ENCODE measurements around the gene PRSS27.

PRSS27 gene

DNA sequence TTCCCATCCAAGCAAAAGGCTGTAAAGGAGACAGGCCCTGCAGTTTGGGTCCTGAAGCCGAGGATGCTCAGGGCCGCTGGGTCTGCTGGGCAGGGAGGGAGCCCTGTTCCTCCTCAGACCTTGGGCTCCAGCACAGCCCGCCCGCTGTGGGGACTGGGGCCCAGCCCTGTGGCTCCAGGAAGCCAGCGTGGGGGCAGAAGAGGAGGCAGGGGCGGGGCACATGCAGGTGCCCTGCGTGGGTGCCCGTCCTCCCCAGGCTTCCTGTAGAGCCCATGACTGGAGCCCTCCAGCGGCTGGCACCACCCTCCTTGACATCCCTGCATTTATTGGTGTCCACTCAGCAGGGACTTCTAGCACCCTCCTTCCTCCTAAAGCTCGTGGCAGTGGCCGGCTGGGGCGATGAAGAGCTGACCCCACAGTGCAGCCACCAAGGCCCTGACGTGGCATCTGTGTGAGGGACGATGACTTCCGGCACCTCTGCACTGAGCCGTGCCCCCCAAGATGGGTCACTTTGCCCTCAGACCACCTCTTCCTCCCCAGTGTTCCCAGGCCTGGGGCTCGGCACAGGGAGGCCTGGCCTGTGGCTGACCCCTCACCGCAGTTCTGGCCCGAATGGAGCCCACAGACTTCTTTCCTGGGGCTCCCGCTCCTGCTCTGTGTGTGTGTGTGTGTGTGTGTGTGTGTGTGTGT, 9.9 kb downstream of the PRSS27 start:
- DNase-seq (ENCODE audit: low read depth in 1 of 2, low spot score in 1 of 2): no peak

DNA sequence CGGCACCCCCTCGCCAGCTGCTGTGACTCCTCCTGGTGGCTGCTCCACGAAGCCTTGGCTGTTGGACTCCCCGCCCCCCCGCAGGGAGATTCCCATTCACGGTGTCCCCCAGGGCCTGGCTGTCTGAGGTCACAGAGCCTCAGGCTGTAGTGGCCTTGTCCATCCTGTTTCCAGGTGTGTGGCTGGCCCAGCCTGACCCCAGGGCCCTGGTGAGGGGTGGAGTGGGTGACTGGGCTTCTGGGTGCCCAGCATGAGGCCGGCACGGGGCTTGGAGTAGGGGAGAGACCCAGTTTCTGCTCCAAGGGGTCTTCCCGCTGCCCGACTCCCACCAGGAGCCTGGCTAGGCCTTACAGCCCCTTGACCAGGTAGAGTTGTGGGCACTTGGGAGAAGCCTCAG, 10.4 kb downstream of the PRSS27 start:
- no peak for DNase-seq (ENCODE audit: low read depth in 1 of 2, low spot score in 1 of 2)

DNA sequence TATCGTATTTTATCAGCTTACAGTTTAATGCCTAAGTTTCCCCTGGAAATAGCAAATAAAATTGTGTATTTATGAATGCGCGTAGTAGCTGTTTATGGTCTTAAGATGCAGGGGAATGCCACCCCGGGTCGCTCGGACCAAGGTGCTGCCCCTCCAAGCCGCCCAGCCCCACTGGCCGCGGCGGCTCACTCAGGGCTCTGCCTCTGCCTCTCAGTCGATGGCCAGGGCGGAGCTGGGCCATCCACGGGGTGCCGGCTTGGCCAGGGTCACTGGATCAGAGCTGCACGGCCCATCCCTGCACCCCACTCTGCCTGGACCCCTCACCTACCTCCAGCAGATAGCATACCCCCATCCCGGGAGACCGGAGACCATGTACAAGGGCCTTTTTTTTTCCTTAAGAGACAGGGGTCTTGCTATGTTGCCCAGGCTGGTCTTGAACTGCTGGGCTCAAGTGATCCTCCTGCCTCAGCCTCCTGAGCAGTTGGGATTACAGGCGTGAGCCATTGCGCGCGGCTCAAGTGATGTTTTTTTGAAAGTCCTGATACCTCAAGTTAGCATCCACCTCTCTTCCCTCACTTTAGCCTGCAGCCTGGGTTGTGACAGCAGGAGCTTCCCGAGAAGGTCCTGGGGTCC, 11.0 kb downstream of the PRSS27 start:
- DNase-seq (ENCODE audit: low read depth in 1 of 2, low spot score in 1 of 2): no peak

DNA sequence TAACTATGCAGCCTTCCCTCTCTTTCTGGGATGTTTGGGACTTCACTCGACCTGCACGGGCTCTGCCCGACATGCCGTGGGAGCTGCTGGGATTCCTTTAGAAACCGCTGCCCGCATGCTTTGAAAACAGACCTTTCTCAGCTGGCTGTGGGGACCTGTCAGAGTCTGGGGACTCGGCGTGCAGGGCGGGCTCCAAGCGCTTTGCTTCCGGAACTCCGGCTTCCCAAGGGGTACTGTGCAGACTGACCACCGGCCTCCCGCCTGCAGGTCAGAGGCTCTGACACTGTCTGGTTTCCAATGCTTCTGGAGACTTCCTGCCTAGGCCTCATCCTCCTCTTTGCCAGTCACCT, 11.8 kb downstream of the PRSS27 start:
- no peak for DNase-seq (ENCODE audit: low read depth in 1 of 2, low spot score in 1 of 2)

DNA sequence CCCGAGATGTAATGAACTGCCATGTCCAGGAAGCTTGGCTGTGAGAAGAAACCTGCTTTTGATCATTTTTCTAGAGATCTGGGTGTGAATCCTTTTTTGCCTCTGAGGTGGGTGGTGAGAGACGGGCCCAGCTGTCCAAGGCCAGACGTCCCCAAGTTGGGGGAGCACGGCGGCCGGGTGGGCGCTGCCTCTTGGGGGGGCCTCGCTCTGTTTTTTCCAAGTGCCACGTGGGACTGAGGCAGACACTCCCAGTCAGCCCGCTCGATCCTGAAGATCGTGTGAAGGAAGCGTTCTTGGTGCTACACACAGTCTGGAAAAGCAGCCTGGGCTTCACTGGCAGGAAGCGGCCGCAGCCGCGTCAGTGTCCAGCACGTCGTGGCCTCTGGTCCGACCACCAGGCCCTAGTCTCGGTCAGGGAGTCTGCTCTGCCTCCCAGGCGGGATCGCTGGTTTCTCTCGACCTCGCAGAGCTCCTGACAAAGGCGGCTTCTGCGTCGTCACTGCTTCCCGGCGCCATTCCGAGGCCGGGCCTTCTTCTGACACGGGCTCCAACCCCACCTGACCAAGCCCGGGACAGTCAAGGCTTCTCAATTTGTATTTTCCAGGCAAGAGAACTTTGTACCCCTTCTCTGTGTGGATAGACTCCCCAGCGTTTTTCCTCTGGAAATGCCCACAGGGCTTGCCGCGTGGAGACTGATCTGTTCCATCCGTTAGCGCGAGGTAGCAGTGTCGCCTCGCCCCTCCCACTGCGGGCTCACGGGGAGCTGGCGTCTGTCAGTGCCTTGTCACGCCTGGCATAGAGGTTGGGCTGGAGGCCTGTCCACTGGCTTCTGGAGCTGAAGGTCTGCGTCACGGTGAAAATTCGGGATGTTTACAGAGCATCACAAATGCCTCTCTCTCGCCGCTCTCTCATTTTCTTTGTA, 12.4 kb downstream of the PRSS27 start:
- DNase-seq (ENCODE audit: low read depth in 1 of 2, low spot score in 1 of 2): no peak

DNA sequence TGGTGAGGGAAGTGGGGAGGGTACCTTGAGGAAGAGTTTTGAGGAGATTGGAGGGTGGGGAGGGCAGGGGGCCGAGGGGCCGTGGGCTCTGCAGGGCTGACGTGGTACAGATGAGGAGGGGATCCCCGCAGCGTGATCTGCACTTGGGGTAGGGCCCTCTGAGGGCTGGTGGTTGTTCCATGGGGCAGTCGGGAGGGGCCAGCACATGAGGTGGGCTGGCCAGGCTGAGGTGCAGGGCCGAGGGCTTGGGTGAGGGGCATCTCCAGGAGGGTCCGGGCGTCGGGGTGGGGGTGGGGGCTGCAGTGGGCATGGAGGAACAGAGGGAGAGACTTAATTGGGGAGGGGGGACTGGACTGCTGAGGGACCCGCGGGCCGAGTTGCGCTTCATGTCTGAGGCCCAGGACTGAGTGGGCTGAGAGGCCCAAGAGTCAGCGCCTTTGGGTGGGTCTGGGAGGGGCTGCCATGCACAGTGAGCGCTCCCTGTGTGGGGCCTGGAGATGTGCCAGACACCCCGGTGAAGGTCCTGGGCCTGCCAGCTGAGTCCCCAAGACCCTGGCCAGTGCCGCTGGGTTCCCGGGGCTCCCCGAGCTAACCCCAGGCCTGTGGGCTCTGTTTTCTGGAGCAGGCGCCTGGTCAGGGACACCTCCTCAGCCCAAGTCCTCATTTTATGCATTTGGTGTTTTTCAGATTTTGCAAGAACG, 13.3 kb downstream of the PRSS27 start:
- no peak for DNase-seq (ENCODE audit: low read depth in 1 of 2, low spot score in 1 of 2)

DNA sequence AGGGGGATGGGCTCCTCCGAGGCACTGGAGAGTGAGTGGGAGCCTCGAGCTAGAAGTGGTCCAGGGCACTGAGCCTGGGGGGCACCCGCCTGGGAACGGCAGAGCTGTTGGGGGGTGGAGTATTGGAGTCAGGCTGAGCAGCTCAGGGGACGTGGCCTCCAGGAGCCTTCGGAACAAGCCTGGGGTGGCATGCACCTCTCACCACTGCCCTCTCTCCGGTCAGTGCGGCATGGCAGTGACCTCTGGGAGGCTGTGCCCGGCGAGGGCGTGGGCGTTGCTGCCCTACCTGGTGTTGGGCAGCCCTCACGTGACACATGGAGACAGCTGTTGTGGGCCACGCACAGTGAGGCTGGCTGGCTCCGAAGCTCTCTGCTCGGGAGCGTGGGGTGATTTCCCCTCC, 13.9 kb downstream of the PRSS27 start:
- no peak for DNase-seq (ENCODE audit: low read depth in 1 of 2, low spot score in 1 of 2)

DNA sequence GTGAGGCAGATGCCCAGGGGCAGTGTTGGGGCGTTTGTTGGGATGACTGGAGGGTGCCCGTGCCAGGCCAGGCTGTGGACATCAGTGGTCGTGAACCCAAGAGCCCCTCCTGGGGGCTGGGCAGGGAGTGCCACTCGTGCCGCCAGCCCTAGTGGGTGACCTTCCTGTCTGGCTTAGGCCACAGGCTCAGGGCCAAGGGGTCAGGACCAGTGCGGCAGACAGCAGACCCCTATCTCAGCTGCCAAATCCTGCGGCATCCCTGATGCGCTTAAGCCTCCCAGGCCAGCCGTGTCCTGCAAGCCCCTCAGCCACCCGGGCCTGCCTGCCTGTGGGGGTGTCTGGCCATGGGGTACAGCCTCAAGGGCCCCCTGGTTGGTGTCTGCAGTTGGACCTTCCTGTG, 14.7 kb downstream of the PRSS27 start:
- no peak for DNase-seq (ENCODE audit: low read depth in 1 of 2, low spot score in 1 of 2)

DNA sequence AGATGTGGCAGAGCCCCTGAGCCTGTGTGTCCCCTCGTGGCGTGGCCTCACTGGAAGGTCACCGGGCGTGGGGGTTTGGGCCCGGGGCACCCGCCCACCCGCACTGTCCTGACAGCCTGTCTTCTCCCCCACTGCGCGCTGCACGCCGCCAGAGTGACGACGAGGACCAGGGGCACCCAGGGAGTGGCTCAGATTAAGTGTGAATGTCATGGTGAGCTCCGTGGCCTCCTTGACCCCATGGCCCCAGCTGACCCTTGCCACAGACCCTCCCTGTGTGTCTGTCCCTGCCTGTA, 15.1 kb downstream of the PRSS27 start:
- no peak for DNase-seq (ENCODE audit: low read depth in 1 of 2, low spot score in 1 of 2)

DNA sequence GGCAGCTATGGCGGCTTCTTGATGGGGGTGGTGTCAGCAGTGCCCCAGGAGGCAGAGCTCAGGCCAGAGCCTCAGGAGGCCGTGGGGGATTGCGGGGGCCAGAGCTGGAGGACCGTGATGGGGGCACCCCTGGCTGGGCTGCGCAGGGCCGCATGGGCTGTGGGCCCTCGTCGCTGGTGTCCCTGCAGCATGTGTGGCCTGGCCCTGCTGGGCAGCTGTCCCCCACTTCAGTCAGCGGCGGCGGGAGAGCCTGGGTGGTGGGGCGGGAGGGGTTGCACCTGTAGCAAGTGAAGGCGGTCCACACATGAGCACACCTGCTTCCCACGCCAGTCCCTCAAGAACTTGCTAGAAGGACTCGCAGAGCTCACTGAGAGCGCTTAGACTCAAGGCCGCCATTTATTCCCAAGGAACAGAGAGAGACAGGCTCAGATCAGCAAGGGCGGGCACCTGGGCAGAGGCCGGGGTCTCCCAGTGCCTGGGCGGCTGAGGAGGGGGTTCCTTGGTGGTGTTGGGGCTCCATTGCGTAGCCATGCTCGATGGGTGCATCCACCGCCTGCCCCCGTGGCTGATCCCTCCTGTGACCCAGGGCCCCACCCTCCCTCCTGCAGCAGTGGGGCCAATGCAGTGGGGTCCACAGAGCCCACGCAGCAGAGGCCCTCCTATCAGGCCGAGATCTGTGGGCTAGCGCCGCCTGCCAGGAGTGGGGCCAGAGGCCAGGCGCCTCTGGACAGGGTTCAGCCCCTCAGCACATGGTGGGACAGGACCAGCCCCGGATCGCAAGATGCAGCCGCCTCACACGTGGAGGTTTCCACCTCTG, 15.7 kb downstream of the PRSS27 start:
- DNase-seq (ENCODE audit: low read depth in 1 of 2, low spot score in 1 of 2): no peak

DNA sequence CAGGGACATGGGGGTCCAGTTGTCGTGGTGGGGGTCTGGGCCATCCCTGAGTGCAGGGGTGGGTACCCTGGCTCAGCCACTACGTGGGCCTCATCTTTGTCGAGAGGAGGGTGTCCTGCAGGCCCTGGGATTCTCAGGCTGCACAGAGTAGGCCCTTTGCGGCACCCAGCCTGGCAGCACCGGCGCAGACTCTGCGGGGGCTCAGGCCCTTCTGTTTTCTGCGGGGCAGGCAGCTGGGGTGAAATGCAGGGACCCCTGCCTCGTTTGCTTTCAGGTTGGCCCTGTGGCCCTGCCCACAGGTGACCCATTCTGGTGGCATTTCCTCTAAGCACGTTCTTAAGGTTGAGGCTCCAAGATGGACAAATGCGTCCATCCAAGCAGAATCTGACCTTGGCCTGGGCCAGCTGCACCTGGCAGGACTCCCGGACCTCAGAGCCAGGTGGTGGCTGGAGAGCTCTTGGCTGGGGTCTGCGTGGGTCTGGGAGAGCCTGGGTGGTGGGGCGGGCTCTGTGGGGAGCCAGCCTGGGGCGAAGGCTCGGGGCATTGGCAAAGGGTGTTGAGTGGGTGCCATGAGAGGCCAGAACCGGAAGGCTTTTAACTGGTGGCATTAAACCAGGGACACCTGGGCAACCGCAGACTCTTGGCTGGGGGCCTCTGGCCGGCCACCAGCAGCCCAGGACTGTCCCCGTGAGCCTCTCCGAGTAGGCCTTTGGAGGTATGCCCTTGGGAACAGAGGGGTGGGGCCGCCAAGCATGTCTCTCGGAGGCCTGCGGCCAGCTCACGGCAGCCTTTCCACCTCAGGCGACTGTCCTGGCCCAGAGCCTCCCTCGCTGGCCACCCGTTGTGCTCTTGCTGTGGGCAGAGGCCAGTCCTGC, 16.9 kb downstream of the PRSS27 start:
- no peak for DNase-seq (ENCODE audit: low read depth in 1 of 2, low spot score in 1 of 2)

DNA sequence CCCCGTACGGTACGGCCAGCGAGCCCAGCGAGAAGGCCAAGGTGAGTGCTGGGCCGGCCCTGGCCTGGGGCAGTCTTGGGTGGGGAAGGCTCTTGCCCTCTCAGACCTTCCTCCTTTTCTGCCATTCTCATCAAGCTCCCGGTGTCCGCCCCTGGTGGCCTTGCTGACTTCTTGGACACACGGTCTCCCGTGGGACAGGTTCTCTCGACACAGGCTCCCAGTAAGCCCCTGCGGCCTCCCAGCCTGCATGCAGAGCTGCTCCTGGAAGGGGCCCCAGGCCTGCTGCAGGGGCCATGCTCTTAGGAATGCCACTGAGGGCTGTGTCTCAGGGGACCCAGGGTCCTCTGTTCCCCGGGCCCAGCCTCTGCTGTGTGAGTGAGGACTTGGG, 17.6 kb downstream of the PRSS27 start:
- DNase-seq (ENCODE audit: low read depth in 1 of 2, low spot score in 1 of 2): no peak

DNA sequence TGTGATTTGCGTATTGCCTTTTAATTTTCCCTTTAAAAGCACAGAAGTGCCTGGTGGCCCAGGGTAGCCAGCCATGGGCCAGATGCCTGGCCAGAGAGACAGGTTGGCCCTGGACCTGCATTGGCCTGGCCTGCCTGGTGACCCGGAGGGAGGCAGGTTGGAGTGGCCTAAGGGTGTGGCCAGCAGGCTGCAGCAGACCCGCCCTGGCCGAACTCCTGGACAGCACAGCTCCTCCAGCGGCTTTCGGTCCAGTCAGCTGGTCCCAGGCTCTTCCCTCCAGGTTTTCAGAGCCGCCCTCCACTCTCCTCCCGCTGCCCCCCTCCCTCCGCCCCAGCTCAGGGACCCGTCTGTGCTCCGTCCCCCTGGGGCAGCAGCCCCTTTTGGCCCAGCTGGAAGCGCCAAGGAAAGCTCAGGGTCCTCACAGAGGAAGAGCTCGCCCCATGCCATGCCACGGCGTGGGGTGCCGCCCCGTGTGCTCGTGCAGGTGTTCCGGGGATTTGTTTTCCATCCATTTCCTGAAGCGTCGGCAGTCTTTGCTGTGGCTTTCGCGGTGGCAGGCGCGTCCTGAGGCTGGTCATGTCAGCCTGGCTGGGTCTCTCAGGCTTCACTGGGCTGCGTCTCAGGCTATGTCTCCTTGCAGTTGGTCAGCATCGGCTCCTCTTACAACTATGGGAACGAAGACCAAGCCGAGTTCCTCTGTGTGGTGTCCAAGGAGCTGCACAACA, 18.1 kb downstream of the PRSS27 start:
- DNase-seq (ENCODE audit: low read depth in 1 of 2, low spot score in 1 of 2): no peak

DNA sequence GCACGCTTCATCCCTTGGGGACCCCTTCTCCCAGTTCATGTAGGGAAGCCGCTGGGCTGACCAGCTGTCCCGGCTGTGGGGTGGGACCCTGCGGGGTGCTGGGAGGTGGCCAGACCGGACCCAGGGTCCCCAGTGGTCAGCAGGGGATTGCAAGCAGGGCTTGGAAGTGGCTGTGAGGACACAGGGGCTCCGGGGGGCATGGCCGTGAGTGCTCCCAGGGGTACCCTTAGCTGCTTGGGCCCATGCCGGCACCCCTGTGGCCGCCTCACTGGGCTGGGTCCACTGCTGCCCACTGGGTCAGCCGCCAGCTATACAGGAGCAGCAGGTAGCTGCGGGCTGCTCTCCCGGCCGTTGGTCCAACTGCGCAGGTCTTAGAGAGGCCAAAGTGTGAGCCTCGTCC, 18.8 kb downstream of the PRSS27 start:
- DNase-seq (ENCODE audit: low read depth in 1 of 2, low spot score in 1 of 2): no peak

DNA sequence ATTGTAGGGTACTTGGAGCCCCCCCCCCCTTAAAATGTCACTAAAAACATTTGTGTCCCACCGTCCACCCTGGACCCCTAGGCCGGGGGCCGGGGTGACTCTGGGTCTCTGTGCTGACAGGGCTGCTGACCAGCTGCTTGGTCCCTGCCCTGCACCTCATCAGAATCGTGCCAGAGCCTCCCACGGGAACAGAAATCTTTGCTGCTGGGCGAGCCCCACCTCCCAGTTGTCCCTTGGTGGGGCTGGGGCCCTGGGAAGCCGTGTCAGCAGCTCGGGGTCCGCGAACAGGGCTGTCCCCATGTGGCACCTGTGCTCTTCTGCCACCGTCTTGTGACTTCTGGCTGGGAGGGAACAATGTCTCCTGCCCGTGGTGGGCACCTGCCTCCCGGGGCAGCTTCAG, 19.2 kb downstream of the PRSS27 start:
- DNase-seq (ENCODE audit: low read depth in 1 of 2, low spot score in 1 of 2): no peak

DNA sequence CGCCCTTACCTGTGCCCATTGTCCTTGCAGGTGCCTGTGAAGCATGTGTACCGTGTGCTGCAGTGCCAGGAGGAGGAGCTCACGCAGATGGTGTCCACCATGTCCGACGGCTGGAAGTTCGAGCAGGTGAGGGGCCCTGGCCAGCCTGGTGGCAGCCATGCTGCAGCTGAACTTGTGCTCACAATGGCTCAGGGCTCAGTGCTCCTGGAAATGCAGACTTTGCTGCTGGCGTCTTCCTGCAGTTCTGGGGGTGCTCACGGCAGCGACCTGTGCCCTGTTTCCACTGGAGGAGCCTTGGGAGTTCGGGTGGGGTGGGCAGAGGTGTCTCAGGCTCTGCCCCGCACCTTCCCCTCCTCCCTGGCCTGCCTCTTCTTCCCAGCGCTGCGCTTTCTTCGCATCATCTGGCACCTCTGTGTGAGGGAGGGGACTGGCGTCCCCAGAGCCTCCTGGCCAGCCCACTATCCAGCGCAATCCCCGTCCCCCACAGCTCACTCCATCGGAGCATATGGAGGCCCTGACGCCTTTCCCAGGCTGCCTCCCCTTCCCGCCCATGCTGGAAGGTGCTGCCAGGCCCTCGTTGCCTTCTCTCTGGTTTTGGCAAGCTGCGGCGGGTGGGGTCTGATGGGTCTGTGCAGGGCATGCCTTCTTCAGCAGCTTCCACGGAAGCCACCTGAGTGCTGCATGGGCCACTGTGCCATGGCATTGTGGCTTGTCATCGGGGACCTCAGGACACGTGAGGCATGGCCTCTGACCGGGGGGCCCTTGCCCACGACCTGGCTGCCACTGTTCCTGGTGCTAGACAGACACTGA, 20.0 kb downstream of the PRSS27 start:
- no peak for DNase-seq (ENCODE audit: low read depth in 1 of 2, low spot score in 1 of 2)

DNA sequence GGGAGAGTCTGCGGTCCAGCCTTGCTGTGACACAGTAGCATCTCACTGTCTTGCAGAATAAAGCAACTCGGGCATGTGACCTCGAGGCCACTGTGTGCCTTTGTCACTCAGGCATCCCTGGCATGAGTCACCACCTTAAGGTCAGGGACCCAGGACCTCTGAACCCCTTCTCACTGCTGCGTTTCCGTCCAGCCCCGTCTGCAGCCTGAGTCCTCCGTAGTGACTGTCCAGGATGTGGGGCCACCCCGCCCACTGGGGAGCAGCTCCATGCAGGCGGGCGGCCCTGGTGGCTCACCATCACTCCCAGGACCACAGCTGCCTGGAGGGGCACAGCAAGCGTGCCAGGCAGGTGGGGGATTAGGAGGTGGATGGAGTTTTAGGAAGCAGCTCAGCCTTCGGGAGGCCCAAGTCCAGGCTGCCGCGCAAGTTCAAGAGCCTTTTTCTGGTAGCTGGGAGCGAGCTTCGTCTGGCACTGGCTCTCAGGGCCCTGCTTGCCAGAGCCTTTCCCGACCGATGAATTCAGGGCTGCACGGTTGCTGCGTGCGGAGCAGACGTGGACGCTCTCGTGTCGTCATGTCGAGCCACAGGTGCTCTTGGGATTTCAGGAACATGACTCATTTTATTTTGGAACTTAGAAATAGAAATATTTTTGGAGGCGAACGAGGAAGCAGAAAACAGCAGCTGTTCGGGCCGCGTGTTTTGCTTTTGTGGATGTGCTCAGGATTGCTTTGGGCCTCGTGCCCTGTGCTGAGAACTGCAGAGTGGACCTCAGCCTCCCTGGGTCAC, 20.9 kb downstream of the PRSS27 start:
- DNase-seq (ENCODE audit: low read depth in 1 of 2, low spot score in 1 of 2): no peak
